KG1 (cell line): ENCODE data around the gene WTAP.
"Not testable (repeated sequence)": the region's sequence is repeated elsewhere in the genome, so short reads cannot be mapped to it uniquely, and the experiment has no call there.

Source experiments
- DNase-seq: peaks from one replicate; lab custom pipeline; 2025; lab: John Stamatoyannopoulos, UW

WTAP gene

DNA sequence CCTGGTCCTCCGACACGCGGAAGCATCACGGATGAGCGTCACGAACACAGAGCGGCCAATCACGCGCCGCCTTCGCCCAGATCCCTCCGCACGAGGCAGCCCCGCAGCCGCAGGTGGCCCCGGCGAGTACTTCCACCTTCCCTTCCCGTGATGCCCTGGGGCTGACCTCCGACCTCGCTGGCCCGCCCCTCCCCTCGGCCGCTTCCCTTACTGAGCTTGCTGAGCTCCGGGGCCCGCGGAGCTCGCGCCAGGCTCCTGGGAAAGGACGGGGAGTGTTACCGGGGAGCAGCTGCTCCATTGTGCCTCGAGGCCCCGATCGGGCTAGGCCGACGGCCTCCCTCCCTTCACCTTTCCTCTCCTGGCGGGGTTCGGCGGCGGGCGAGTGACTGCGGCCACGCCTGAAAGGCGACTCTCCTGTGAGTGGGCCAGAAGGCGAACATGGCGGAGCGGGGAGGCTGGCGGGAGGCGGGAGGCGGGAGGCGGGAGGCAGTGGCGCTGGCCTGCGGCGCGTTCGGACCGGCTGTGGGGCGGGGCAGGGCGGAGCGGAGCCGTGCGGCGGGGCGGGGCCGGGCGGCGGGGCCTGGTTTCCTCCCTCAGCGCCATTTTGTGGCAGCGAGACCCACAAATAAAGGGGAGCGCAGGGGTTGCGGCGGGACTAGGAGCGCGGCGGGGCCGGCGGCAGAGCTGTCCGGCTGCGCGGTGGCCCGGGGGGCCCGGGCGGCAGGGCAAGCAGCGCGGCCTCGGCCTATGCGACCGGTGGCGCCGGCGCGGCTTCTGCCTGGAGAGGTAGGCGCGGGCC, at the start of gene WTAP:
WTAP (plus strand) TSS at position 589 of the 799 bp plus-strand sequence. CDS start 8,760 bp downstream, outside the sequence.
- peak; percentile 81 for DNase-seq

DNA sequence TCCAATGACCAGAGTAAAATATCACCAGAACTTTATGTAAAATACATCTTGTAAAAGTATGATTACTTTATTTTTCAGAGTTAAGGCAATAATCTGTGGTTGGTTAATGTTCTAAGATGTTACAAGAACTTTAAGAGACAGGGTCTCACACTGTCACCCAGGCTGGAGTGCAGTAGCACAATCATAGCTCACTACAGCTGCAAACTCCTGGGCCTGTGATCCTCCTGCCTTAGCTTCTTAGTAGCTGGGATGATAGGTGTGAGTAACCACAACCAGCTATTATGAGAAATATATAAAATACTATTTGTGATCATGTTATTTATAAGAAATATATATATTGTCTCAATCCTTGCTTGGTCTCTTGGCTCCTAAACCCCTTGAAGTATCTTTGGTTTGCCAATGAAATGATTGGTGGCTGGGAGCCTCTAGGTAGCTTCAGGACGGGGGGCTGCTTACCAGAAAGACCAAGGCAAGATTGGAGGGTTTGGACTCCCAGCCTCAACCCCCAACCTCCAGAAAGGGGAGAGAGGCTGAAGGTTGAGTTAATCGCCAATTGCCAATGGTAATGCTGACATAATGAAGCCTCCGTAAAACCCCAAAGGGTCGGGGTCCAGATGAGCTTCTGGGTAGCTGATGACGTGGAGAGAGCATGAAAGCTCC, 49.7 kb upstream of the WTAP start:
- DNase-seq, result no peak

DNA sequence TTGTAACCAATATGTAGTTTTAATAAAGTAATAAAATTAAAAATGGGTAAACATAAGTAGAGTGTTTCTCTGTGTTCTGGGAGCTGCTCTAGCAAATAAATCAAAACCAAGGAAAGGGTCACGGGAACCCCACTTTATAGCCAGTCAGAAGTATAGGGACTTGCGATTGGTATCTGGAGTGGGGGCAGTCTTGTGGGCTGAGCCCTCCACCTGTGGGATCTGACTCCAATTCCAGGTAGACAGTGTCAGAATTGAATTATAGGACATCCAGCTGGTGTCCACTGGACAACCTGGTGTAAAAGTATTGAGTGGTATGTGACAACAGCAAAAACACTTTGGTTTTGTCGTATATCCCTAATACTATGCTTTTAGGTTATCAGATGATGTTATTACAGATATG, 48.7 kb upstream of the WTAP start:
- DNase-seq, result no peak

DNA sequence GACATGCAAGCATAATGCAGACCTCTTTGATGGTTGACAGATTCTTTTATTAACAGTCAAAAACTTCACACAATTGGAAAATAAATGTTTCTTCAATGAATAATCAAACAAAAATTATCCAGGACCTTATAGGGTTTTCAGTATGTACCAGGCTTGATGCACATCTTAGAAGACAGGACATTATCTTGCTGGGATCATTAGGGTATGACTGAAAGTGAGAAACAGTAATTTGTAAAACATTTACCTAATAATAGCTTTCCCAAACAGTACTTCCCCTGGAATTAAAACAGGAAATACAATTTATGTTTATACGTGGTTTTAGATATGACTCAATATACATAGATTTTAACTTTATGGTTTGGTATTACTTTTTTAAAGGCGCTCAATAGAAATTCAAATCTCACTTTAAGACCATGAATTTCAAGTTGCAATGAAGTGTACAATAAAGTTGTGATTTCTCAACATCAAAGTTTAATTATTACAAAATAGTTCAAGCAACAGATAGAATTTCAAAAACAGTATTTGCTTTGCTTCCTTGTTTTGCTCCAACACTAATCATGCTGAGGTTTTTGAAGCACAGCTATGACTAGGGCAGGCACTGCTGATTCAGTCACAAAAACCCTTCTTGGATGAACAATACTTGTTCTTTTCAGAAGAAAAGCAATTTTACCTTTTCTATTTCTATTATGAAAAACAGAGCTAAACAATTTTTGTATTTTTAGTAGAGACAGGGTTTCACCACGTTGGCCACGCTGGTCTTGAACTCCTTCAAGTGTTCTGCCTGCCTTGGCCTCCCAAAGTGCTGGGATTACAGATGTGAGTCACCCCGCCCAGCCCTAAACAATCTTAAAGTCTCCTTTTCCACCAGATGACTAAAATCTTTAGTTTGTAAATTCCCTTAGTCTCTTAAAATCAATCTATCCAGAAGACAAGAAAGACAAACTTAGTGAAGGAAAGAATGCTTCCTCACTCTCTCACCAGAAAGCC, 47.9 kb upstream of the WTAP start:
- no peak for DNase-seq

DNA sequence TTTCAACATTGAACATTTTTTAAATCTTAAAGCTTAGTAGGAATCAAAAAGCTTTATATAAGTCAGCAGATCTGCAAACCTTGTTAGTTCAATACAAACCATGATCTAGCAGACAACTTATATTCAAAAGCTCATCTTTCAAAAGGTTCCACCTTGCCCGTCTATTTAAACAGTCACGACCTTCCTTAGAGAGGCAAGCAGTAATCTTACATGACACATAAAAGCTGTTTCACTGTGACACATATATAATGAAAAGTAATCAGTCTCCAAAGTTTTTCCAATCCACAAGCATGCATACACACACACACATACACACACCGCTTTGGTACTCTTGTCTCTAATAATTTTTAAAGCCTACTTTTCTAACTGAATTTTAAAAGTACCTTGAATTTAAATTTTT, 47.2 kb upstream of the WTAP start:
- DNase-seq, result no peak

DNA sequence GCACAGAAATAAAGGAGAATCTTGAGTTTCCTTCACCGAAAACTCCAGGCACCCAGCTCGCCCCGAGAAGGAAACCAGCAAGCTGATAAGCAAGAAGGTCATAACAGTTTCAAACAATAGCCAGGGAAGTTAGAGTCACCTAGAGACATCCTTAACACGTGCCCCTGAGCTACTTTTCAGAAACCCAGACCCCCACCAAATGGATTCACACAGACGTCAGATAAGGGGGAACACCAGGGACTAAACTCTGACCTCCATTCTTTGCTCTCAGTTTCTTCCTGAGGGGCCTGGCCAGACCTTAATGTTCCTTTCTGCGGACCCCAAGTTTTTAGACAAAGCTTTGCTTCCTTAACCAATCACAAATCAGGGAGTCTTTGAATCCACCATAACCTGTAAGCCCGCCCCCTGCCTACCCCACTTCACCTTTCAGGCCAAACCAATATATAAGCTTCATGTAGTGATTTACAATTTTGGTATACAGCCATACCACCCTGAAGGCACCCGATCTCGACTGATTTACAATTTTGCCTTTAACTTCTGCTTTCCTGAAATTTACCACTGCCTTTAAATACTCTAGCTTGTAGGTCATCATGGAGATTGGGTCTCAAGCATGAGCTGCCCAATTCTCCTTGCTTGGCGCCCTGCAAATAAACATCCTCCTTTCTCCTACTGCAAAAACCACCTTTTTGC, 46.0 kb upstream of the WTAP start:
- no peak for DNase-seq

DNA sequence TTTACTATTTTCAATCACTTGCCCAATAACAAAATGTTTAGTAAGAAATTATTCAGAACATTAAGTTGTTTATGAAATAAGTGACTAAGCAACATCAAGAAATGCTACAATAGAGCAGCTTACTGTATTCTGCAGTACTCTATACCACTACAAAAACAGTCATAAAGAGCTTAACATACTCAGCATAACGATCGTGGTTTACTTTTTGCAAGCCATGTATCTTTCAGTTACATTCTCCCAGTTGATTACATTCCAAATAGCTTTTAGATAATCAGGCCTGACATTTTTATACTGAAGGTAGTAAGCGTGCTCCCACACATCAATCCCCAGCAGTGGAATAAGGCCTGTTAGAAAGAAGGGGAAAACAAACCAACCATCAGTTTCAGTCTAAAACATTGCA, 45.0 kb upstream of the WTAP start:
- DNase-seq, result no peak

DNA sequence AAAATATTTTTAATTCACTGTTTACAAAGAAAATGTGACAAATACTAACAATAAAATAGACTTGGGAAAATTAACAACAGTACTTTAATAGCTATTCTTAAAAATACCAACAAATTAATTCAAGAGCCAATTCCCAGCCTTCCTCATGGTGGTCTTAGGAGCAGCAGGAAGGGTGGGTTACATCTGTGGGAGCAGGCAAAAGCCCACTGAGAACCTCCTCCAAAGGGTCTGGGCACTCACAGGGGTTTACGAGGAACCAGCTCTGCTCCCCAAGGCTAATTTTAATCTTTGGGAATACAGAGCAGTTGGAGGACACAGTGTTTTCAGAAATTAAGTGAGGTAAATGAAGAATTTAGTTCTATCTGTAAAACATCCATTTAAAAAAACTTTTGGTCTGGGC, 44.5 kb upstream of the WTAP start:
- no peak for DNase-seq

DNA sequence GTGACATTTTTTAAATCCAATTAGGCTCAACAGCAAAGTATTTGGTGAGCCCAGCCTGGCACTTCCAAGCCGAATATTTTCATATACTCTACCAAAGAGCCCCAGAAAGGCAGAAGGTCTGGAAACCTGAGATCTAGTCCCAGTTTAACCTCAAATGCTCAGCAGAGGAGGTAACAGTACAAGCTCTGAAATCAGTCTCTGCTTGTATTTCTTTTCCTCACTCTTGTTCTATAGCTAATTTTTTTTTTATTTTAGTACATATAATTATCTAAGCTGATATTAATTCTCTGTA, 43.3 kb upstream of the WTAP start:
- no peak for DNase-seq

DNA sequence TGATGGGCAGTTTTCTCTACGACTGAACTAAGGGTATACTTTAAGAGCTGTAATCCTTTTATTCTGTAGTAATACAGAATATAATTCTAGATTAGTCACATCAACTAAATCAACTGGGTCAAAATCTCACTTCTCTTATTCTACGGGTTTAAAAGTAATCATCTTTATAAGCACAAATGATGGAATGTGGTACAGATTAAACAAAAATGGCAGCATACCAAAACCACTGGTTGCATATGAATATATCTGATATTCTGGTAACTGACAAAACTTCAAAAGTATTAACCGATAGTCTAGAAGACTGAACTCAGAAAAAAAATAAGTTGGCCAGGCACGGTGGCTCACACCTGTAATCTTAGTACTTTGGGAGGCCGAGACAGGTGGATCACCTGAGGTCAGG, 41.3 kb upstream of the WTAP start:
- no peak for DNase-seq

DNA sequence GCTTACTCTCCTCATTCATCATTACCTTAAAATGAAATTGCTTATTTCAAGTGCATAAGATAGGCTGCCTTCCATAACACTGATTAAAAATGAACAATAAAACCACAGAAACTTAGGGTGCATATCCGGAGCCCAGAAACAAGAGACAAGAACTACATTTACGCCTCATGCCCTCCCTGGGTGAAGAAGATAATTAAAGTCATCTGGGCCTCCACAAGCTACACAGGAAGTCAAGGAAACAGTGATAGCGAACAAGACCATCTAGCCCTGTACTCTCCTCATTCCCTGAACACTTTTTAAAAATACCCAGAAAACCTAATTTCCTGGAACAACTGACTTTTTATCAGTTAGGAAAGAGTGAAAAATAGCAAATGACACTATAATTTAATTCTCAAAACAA, 40.6 kb upstream of the WTAP start:
- DNase-seq, result no peak

DNA sequence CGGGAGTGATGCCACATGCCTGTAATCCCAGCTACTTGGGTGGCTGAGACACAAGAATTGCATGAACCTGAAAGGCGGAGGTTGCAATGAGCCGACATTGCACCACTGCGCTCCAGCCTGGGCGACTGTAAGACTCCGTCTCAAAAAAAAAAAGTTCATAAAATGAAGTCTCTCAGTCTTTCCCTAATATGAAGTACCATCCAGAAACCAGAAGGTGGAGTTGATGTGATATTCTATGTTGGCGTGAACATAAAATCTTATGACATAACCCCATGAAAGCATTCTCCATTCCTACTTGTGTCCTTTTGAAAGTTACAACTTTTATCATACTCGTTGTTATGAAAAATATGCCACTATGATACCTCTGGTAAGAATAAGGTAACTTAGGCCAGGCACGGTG, 40.0 kb upstream of the WTAP start:
- DNase-seq, result no peak

DNA sequence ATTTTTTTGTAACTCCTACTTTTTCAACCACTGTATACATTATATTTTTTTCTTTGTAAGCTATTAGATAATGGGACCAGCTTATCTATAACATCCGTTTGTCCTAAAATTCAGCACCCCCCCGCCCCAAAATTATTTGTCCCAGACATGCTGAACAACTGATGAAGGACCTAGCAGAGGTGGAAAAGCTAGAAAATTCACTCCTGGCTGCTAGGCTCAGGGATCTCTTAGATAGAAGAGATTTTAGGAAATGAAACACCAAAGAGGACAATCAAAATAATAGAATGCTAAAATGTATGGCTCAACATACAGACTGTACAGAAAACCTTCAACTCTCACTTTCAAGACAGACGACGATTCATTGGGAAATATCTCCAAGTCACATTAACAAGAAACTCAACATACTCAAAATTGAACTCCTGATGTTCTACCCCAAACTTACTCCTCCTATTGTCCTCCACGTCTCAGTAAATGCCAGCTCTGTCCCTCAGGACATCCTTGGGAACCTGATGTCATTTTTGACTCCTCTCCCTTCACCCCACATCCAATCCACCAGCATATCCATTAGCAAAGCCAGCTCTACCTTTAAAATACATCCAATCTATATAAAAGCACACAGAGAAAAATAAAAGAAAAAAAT, 38.9 kb upstream of the WTAP start:
- DNase-seq, result no peak

DNA sequence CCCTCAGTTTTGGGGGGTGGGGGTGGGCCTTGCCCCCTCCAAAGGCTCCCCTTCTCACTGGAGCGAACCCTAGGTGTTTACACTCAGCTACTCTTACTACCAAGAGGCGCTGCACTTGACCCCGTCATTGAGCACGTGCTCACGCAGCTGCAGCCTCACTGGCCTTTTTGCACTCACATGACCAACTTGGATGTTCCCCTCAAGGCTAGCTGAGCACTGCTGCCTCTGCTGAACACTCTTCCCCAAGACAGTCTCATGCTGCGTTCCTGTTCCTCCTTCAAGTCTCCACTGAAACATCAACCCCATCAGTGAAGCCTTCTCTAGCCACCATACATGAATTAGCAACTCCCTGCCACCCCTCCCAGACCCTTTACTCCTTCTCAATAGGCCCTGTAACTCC, 38.3 kb upstream of the WTAP start:
- DNase-seq, result no peak

DNA sequence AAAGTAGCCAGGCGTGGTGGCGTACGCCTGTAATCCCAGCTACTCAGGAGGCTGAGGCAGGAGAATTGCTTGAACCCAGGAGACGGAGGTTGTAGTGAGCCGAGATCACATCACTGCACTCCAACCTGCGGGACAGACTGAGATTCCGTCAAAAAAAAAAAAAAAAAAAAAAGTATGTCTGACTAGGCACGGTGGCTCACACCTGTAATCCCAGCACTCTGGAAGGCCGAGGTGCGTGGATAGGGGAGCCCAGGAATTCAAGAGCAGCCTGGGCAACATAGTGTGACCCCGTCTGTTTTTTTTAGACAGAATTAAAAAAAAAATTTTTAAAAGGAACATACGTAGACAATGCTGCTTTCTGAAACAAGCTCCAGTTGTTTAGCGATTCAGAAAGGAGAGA, 37.2 kb upstream of the WTAP start:
- DNase-seq, result not testable (repeated sequence)

DNA sequence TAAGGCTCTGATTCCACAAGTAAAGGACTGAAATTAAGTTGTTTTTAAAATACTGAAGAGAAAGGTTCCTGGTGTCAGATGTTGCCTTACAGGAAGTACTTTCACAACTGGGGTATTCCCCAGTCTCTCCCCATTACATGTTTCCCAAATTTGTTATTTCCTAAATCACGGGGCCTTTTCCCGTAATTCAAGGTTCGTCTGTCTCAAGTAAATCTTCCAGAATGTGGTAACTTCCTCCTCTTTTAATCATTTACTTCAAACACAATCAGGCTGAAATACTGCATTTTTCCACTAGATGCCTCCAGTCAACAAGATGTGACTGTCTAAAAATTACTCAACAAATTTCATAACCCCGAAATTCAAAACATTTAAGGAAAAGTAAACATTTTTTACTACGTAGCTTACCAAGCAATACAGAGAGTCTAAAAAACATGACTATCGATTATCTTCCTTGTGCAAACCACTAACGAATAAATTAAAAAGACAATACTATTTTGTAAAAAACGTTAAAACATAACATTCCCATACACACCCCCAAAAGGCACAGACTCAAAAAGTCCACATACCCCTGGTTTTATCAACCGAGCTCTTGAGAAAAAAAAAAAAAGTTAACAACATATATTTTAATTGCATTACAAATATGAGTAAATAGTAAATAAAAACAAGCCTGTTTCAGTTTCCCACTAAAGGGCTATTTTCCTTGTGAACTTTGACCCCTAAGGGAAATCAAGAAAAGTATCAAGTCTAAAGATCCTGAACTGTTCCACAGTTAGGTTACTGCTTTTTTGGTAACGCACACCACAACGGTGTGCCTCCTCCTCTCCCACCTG, 36.0 kb upstream of the WTAP start:
- DNase-seq, result peak; percentile 60

DNA sequence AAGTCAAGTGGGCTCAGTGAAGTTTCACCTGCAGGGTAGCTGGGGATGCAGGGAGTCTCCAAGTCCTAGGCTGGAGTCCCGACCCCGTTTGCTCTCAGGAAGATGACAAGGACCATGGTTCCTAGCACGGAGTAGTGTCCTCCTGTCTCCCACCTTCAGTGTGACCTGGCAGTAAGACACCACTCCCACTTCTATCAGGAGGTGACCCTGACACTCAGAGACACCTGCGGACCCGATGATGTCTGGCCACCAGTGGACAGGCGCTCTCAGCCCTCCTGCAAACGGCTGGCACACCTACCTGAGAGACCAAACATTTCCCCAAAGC, 35.4 kb upstream of the WTAP start:
- no peak for DNase-seq

DNA sequence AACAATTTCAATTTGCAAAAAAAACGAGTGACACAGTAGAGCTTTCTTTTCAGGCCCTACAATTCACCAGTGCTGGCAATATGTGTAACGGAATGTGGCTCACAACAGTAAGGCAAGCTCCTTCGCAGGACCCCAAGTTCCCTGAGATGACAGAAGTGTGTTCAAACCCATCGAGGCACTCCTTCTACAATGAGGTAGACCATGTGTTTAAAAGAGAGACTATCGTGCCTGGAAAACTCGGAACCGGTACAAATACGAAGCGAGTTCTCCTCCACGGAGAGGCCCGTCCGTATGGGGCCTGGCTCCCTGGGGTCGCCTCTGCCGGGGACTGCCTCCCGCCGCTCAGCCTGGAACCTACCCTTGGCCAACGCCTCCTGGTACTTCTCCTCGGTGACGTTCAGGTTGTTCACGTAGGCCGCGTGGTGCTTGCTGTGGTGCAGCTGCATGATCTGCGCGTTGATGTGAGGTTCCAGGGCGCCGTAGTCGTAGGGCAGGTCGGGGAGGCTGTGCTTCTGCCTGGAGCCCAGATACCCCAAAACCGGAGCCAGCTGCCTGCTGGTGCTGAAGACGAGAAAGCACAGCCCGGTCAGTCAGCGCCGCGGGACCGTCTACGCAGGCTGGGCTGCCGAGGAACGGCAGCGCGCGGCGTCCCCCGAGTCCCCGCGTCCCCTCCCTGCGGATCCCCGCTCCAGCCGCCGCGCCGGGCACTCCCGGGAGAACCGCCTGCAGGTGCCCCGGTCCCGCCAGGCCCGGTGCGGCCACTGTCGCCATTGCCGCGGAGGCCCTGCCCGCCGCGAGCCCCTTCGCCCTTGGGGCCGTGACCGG, 34.8 kb upstream of the WTAP start:
- no peak for DNase-seq

DNA sequence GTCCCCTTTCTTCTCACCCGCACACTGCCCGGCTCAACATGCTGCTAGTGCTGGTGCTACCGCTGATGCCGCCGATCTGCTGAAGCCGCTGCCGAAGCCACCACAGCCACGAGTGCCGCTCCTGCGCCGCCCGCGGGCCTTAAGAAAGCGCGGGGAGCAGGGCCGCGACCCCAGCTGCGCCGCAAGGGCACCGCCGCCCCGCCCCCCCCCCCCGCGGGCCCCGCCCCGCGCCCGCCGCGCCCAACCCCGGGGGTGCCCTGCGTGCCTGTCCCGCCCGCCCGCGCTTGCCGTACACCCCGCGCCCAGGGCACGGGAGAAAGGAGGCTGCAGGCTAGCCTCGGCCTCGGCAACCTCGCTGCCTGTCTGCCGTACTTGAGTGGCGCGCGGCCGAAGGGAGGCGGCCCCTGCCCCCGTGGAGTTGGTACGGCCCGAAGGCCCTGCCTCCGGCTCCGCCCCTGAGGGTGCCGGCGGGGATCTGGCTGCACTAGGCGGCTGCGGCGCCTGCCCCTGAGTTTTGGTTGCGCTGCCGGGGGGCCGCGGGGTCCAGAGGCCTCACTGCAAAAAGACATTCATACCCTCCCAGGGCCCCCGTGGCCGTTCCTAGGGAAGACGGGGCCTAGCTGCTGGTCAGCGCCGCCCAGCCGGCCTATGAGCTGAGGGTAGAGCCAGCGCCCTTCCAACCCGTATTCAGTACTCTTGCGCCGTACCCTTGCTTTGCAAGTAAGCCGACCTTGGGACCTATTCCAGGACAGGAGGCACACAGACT, 34.0 kb upstream of the WTAP start, which contains the start of gene SOD2:
SOD2 (minus strand) TSS at position 114 of the 766 bp plus-strand sequence; CDS start at position 40, 74 bp downstream.
- peak; percentile 59 for DNase-seq
